ENCODE measurements around the gene FAM234B. TPM values are rescaled to one million over a fixed set of nuclear protein-coding genes. Genes with fewer than 3 reads are reported as not detected.

Gene FAM234B
- 11.3 and 11.4 TPM in 2 replicates for total RNA-seq

GRCh38 chr12:13044002-13044905, at the start of gene FAM234B:
Gene FAM234B (plus strand): TSS chr12:13044381. CDS start chr12:13044404, 23 bp downstream.

GRCh38 chr12:12999959-13000615, 44.1 kb upstream of the FAM234B start, which contains the start of gene HEBP1:
Gene HEBP1 (minus strand): TSS chr12:13000265. CDS start chr12:13000114, 151 bp downstream.

GRCh38 chr12:13103391-13104033, 59.3 kb downstream of the FAM234B start, which contains the start of gene GSG1:
Gene GSG1 (minus strand): TSS chr12:13103667. CDS start chr12:13103512, 155 bp downstream.

Other genes with a start within 250 kb of the FAM234B start
- 55.1 and 60.6 TPM in 2 replicates for gene DDX47, start 231.0 kb upstream of the FAM234B start, total RNA-seq
- gene GPRC5A, start 152.8 kb upstream of the FAM234B start, total RNA-seq, result 4.0 and 13.9 TPM in 2 replicates
- gene GPRC5D, start 92.2 kb upstream of the FAM234B start, total RNA-seq, result not detected in 2 replicates
- gene HEBP1, start 44.1 kb upstream of the FAM234B start, total RNA-seq, result 14.3 and 14.7 TPM in 2 replicates
- gene GSG1, start 59.3 kb downstream of the FAM234B start, total RNA-seq, result 1.6 and 2.9 TPM in 2 replicates
- 198 and 210 TPM in 2 replicates for gene EMP1, start 152.3 kb downstream of the FAM234B start, total RNA-seq

All from subcutaneous preadipocyte (primary cell).